SK-N-SH (cell line): Measurements from ENCODE around the gene FOXI1. TPM values are rescaled to one million over a fixed set of nuclear protein-coding genes. Genes with fewer than 3 reads are reported as not detected.
A peak's percentile ranks its signal among the peaks of the same experiment; 100 is the strongest.

Experiments used
- CHD2 ChIP-seq: fragments of 150-350 bp; IDR thresholded peaks from 2 replicates; pipeline ENCODE4 v1.6.1; 2018; ENCODE audit warnings: low read length; ENCODE audit not compliant: partially characterized antibody
- ELF1 ChIP-seq: IDR thresholded peaks from 2 replicates; pipeline ENCODE4 v1.4.0; 2012
- EP300 ChIP-seq, 2 experiments: IDR thresholded peaks; 2 replicates each; pipeline versions ENCODE4 v1.4.0 to v1.6.1; 2012; ENCODE audit warnings: borderline replicate concordance in 1 of 2, low read depth in 1 of 2, low read length in 1 of 2
- EZH2phosphoT487 ChIP-seq: fragments of 200-600 bp; sonication (generic); IDR thresholded peaks from 2 replicates; pipeline ENCODE4 v1.6.1; 2017; ENCODE audit warnings: low read depth, mixed run types, mild to moderate bottlenecking, antibody characterized with exemption, moderate library complexity, borderline replicate concordance
- FOSL2 ChIP-seq: IDR thresholded peaks from 2 replicates; pipeline ENCODE4 v1.4.0; 2012; ENCODE audit warnings: low read depth, mild to moderate bottlenecking, moderate library complexity, borderline replicate concordance
- FOXJ3 ChIP-seq: sonication (generic); formaldehyde crosslinking; IDR thresholded peaks from 2 replicates; pipeline ENCODE4 v1.5.1; 2020; ENCODE audit warnings: mild to moderate bottlenecking, missing genetic modification reagents
- FOXM1 ChIP-seq: IDR thresholded peaks from 2 replicates; pipeline ENCODE4 v1.4.0; 2012; ENCODE audit warnings: low read depth, mild to moderate bottlenecking
- JUND ChIP-seq: IDR thresholded peaks from 2 replicates; pipeline ENCODE4 v1.4.0; 2012
- MAX ChIP-seq: IDR thresholded peaks from 2 replicates; pipeline ENCODE4 v1.4.0; 2012; ENCODE audit warnings: low read depth
- NFIC ChIP-seq: IDR thresholded peaks from 2 replicates; pipeline ENCODE4 v1.4.0; 2012; ENCODE audit warnings: borderline replicate concordance
- NRF1 ChIP-seq: IDR thresholded peaks from 2 replicates; pipeline ENCODE4 v1.6.1; 2012; ENCODE audit warnings: low read depth, mild to moderate bottlenecking, low read length
- POLR2AphosphoS5 ChIP-seq: IDR thresholded peaks from 2 replicates; pipeline ENCODE4 v1.6.1; 2012; ENCODE audit warnings: low read depth, low read length
- RAD21 ChIP-seq: IDR thresholded peaks from 2 replicates; pipeline ENCODE4 v1.6.1; 2012; ENCODE audit warnings: mild to moderate bottlenecking, low read length
- REST ChIP-seq: IDR thresholded peaks from 2 replicates; pipeline ENCODE4 v1.6.1; 2012; ENCODE audit warnings: mild to moderate bottlenecking, low read depth, low read length, moderate library complexity
- RFX5 ChIP-seq: IDR thresholded peaks from 2 replicates; pipeline ENCODE4 v1.6.1; 2012; ENCODE audit warnings: mild to moderate bottlenecking, improper control_type of control experiment, low read length
- RXRA ChIP-seq: IDR thresholded peaks from 2 replicates; pipeline ENCODE4 v1.4.0; 2012; ENCODE audit warnings: low read depth, mild to moderate bottlenecking, borderline replicate concordance
- SMC3 ChIP-seq: IDR thresholded peaks from 2 replicates; pipeline ENCODE4 v1.6.1; 2012; ENCODE audit warnings: low read depth, low read length, improper control_type of control experiment
- TCF12 ChIP-seq: IDR thresholded peaks from 2 replicates; pipeline ENCODE4 v1.4.0; 2012
- USF2 ChIP-seq: fragments of 150-350 bp; IDR thresholded peaks from 2 replicates; pipeline ENCODE4 v1.6.1; 2017; ENCODE audit warnings: antibody characterized with exemption, low read length, low read depth, borderline replicate concordance
- ZBTB33 ChIP-seq: IDR thresholded peaks from 2 replicates; pipeline ENCODE4 v1.4.0; 2012; ENCODE audit warnings: low read depth, borderline replicate concordance
- polyA plus RNA-seq, 3 experiments: library from polyadenylated mRNA; depleted of rRNA; stranded (reverse); fragments of >200 nt; gene quantifications; 2 replicates each; pipeline ENCODE4 v1.2.3, GENCODE V29; 2012

The FOXI1 gene
- polyA plus RNA-seq, 1 of the 3 experiments (the other 2 are of a cell fraction) = not detected

- TF ChIP-seq SMC3 (peak; percentile 94), NRF1 (0 out of 2 replicates have a peak, but pooled peaks have one; percentile 26), POLR2AphosphoS5 (no peak), RXRA (no peak), EZH2phosphoT487 (no peak), REST (no peak), JUND (no peak), TCF12 (peak; percentile 17; the same call in 1 of the 2 replicates), FOSL2 (no peak), CHD2 (no peak), FOXJ3 (CRISPR knock-in tag) (no peak), ZBTB33 (no peak), NFIC (no peak), FOXM1 (no peak), RFX5 (no peak), ELF1 (no peak), USF2 (no peak), MAX (no peak), RAD21 (peak; percentile 93), EP300 (IDR thresholded peaks at IDR 0.05; ENCODE audit: borderline replicate concordance in 1 of 2, low read depth in 1 of 2, low read length in 1 of 2) (no peak)
Measured at GRCh38 chr5:170100066-170100943, 5.4 kb upstream of the FOXI1 start (continued).
